Activated CD8-positive, alpha-beta memory T cell treated with anti-CD3 and anti-CD28 coated beads for 36 hours (primary cell): ENCODE measurements around the gene LRP11. TPM values are rescaled to one million over a fixed set of nuclear protein-coding genes. Genes with fewer than 3 reads are reported as not detected.
"Not testable (repeated sequence)": the region's sequence is repeated elsewhere in the genome, so short reads cannot be mapped to it uniquely, and the experiment has no call there.

Experiments used
- CTCF ChIA-PET: fragments of 350-600 bp; sonication (Branson Sonifier 250); formaldehyde crosslinking; loops from one replicate; lab custom pipeline; 2021; ENCODE audit warnings: antibody characterized with exemption; lab: Charles Lee
- POLR2A ChIA-PET: fragments of 350-600 bp; sonication (Branson Sonifier 250); formaldehyde crosslinking; loops from one replicate; lab custom pipeline; 2021; ENCODE audit warnings: antibody characterized with exemption; lab: Charles Lee
- total RNA-seq, 2 experiments: library from RNA; stranded (reverse); gene quantifications; one replicate each; pipeline ENCODE4 v1.2.3, GENCODE V29; 2021

LRP11 gene
- total RNA-seq, 2 experiments from 2014 or later, result 4.1 to 4.8 TPM

GRCh38 chr6:149899486-149899885 is 35.3 kb upstream of the LRP11 start:
- ChIA-PET POLR2A (no interaction called here), CTCF (no interaction called here)

GRCh38 chr6:149898966-149899365 is 34.8 kb upstream of the LRP11 start:
- CTCF ChIA-PET, result no interaction called here
- POLR2A ChIA-PET, result no interaction called here

- ChIA-PET POLR2A (no interaction called here), CTCF (no interaction called here)
These were observed 33.9 kb upstream of the LRP11 start, which contains the start of gene RAET1E for GRCh38 chr6:149897855-149898744. Gene RAET1E, minus strand, starts transcription at chr6:149898113. Its CDS starts 7,212 bp downstream, at chr6:149890901.

- POLR2A ChIA-PET, result no interaction called here
- CTCF ChIA-PET, result no interaction called here
These were observed 33.0 kb upstream of the LRP11 start for GRCh38 chr6:149897015-149897697.

GRCh38 chr6:149896491-149896890 is 32.3 kb upstream of the LRP11 start:
- ChIA-PET POLR2A (no interaction called here), CTCF (interaction anchor here (1.5 kb wide), 1 partner anchor 10 kb away, joined by 3 read pairs; no protein-coding TSS in a partner anchor)

GRCh38 chr6:149895833-149896271 is 31.7 kb upstream of the LRP11 start:
- POLR2A ChIA-PET, result no interaction called here
- CTCF ChIA-PET, result interaction anchor here (0.6 to 1.5 kb wide), 2 partner anchors 9 to 57 kb away, joined by 3 read pairs; no protein-coding TSS in a partner anchor

GRCh38 chr6:149895048-149895590 is 31.0 kb upstream of the LRP11 start:
- ChIA-PET CTCF (interaction anchor here (1.5 kb wide), 1 partner anchor 9 kb away, joined by 3 read pairs; no protein-coding TSS in a partner anchor), POLR2A (no interaction called here)

- POLR2A ChIA-PET, CTCF ChIA-PET: not testable (repeated sequence)
These were observed 27.7 kb upstream of the LRP11 start for GRCh38 chr6:149891864-149892263.

- ChIA-PET POLR2A (no interaction called here), CTCF (no interaction called here)
These were observed 27.1 kb upstream of the LRP11 start for GRCh38 chr6:149891259-149891658.

GRCh38 chr6:149890629-149891045 is 26.5 kb upstream of the LRP11 start:
- ChIA-PET CTCF (no interaction called here), POLR2A (no interaction called here)

GRCh38 chr6:149889326-149889725 is 25.2 kb upstream of the LRP11 start:
- ChIA-PET POLR2A (no interaction called here), CTCF (interaction anchor here (0.6 kb wide), 1 partner anchor 184 kb away, joined by 3 read pairs; no protein-coding TSS in a partner anchor)

- ChIA-PET POLR2A (no interaction called here), CTCF (no interaction called here)
These were observed 24.5 kb upstream of the LRP11 start for GRCh38 chr6:149888659-149889058.

- POLR2A ChIA-PET, result no interaction called here
- CTCF ChIA-PET, result no interaction called here
These were observed 23.9 kb upstream of the LRP11 start for GRCh38 chr6:149888093-149888492.

- CTCF ChIA-PET, result no interaction called here
These were observed 23.2 kb upstream of the LRP11 start for GRCh38 chr6:149887343-149887742.

GRCh38 chr6:149885888-149886287 is 21.7 kb upstream of the LRP11 start:
- POLR2A ChIA-PET, result no interaction called here

More at GRCh38 chr6:149887343-149887742, 23.2 kb upstream of the LRP11 start:
- POLR2A ChIA-PET, result no interaction called here

GRCh38 chr6:149884617-149885016 is 20.5 kb upstream of the LRP11 start:
- ChIA-PET CTCF (interaction anchor here (0.5 to 1.3 kb wide), 2 partner anchors 77 to 132 kb away, joined by 3 to 4 read pairs; no protein-coding TSS in a partner anchor), POLR2A (no interaction called here)

More at GRCh38 chr6:149885888-149886287, 21.7 kb upstream of the LRP11 start:
- CTCF ChIA-PET, result interaction anchor here (0.9 kb wide), 1 partner anchor 10 kb away, joined by 3 read pairs; no protein-coding TSS in a partner anchor

GRCh38 chr6:149884215-149884614 is 20.1 kb upstream of the LRP11 start:
- CTCF ChIA-PET, result interaction anchor here (1.3 kb wide), 1 partner anchor 133 kb away, joined by 3 read pairs; no protein-coding TSS in a partner anchor
- POLR2A ChIA-PET, result no interaction called here

GRCh38 chr6:149881860-149882259 is 17.7 kb upstream of the LRP11 start:
- POLR2A ChIA-PET, result no interaction called here

GRCh38 chr6:149881066-149881766 is 17.1 kb upstream of the LRP11 start:
- ChIA-PET CTCF (no interaction called here), POLR2A (no interaction called here)

More at GRCh38 chr6:149881860-149882259, 17.7 kb upstream of the LRP11 start:
- CTCF ChIA-PET, result no interaction called here
